ENCODE measurements around the gene SEC11A. TPM values are rescaled to one million over a fixed set of nuclear protein-coding genes. Genes with fewer than 3 reads are reported as not detected.

SEC11A gene
- 304 and 313 TPM in 2 replicates for total RNA-seq

GRCh38 chr15:84716036-84716732 lies at the start of gene SEC11A:
TSS of gene SEC11A (minus strand) at chr15:84716139. CDS start at chr15:84716075, 64 bp downstream.

GRCh38 chr15:84748274-84749110 lies 32.6 kb upstream of the SEC11A start, which contains the start of gene ZNF592:
TSS of gene ZNF592 (plus strand) at chr15:84748592. CDS start at chr15:84782676, 34,084 bp downstream.

GRCh38 chr15:84658080-84658787 lies 57.7 kb downstream of the SEC11A start, which contains the start of gene NMB:
TSS of gene NMB (minus strand) at chr15:84658199. CDS start at chr15:84658152, 47 bp downstream.

GRCh38 chr15:84653910-84654688 lies 61.8 kb downstream of the SEC11A start, which contains the start of gene WDR73:
TSS of gene WDR73 (minus strand) at chr15:84654283. CDS start at chr15:84654274, 9 bp downstream.

Other genes starting within 250 kb of the SEC11A start
- gene ZSCAN2, start 115.1 kb downstream of the SEC11A start, total RNA-seq: 13.2 and 14.0 TPM in 2 replicates
- gene WDR73, start 61.9 kb downstream of the SEC11A start, total RNA-seq: 20.8 and 27.8 TPM in 2 replicates
- 2.9 and 3.9 TPM in 2 replicates for gene NMB, start 57.9 kb downstream of the SEC11A start, total RNA-seq
- gene ZNF592, start 32.5 kb upstream of the SEC11A start, total RNA-seq: 3.6 and 6.2 TPM in 2 replicates
- 10.2 and 25.2 TPM in 2 replicates for gene ALPK3, start 101.2 kb upstream of the SEC11A start, total RNA-seq
- not detected in 2 replicates for gene SLC28A1, start 168.5 kb upstream of the SEC11A start, total RNA-seq